HG03460 (cell line): Measurements from ENCODE around the gene PPP1R16B.

Source experiments
- ATAC-seq: cut with Tn5 transposase; IDR thresholded peaks from one replicate; pipeline ENCODE4 v1.9.1; 2021; ENCODE audit not compliant: unreplicated experiment

PPP1R16B gene

DNA sequence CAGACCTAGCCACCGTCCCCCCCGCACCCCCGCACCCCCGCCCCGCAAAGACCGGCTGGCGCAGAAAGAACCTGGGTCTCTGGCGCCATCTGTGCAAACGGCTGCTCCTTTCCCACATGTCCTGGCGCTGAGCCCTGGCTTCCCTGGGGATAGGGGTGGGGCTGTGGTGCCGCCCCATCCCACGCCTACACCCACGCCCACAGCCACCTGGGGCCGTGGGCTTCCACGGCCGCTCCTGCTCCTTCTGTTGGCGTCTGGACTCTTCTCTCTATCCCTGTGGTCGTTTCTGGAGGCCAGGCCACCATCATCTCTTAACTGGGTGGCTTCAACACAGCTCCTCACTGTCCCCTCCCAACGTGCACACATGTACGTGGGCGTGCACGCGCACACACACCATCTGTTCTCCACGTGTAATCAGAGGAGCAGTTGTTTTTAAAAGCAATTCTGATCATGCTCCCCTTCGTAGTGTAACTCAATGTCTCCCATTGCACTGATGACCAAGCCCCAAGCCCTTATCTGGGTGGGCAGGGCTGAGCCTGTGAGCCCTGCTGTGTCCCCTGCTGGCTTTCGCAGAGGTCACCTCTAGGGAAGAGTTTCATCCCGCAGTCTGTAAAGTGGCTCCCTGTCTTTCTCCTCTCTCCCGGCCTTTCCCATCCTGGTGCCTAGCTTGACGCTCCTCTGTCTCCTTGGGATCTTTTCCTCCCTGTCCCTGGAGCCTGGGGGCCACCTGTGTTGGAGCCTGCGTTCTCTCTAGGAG lies 88.8 kb downstream of the PPP1R16B start:
- no peak for ATAC-seq

DNA sequence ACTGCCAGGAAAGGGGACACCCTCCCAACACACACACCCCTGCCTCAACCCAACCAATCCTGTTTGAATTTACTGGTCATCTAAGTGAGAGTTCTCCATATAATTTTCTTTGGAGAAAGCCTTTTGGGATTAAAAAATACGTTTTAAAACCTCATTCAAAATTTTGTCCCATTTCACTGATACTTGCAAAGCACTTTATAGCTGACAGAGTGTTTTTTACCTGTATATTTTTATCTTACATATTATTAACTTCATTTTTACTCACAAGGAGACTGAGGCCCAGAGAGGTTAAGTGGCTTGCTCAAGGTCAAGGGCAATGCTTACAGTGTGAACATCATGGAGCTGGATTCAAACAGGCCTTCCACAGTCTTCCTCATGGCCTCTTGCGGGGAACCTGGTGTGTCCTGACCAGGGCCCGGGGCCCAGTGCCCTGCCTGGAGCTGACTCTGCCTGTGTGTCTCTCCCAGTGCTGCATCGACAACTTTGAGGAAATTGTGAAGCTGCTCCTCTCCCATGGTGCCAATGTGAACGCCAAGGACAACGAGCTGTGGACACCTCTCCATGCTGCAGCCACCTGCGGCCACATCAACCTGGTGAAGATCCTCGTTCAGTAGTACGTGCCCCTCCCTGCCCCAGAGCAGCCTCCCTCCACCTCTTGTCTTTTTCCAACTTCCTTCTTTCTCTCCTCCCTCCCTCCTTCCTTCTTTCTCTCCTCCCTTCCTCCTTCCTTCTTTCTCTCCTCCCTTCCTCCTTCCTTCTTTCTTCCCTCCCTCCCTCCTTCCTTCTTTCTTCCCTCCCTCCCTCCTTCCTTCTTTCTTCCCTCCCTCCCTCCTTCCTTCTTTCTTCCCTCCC lies 89.8 kb downstream of the PPP1R16B start:
- no peak for ATAC-seq

DNA sequence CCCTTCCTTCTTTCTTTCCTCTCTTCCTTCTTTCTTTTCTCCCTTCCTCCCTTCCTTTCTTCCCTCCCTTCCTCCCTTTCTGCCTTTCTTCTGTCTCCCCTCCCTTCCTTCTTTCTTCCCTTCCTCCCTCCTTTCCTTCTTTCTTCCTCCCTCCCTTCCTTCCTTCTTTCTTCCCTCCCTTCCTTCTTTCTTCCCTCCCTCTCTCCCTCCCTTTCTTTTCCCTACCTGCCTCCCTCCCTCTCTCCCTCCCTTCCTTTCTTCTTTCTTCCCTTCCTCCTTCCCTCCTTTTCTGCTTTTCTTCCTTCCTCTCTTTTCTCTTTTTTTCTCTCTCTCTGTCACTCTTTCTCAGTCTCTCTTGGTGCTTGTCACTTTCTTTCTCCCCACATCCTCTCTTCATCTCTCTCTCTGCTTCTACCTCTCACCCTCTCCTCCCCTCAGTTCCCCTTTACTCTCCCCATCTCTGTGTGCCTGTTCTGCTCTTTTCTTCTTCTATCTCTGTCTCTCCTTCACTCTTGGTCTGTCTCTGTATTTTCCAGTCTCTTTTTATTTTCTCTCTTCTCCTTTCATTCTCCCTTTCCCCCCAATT lies 90.6 kb downstream of the PPP1R16B start:
- ATAC-seq = no peak

DNA sequence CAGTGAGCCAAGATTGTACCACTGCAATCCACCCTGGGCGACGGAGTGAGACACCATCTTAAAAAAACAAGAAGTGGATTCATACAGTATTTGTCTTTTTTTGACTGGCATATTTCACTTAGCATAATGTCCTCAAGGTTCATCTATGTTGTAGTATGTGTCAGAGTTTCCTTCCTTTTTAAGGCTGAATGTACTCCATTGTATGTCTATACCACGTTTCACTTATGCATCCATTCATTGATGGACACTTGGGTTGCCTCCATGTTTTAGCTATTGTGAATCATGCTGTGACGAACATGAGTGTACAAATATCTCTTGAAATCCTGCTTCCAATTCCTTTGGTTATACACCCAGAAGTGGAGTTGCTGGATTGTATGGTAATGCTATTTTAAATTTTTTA lies 91.8 kb downstream of the PPP1R16B start:
- ATAC-seq = no peak

DNA sequence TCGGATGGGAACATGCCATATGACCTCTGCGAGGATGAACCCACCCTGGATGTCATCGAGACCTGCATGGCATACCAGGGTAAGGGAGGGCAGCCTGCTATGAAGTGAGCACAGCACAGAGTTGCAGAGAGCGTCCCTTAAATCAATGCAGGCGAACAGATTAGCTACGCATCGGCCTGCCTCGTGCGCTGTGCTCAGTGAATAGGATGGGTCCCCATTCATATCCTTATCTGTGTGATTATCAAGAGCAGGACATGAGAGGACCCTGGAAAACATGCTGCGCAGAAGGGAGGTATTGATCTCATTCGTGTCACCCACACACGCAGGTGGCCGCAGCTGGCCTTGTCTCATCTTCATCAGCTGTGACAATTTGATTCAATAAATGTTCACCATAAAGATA lies 95.1 kb downstream of the PPP1R16B start:
- no peak for ATAC-seq

DNA sequence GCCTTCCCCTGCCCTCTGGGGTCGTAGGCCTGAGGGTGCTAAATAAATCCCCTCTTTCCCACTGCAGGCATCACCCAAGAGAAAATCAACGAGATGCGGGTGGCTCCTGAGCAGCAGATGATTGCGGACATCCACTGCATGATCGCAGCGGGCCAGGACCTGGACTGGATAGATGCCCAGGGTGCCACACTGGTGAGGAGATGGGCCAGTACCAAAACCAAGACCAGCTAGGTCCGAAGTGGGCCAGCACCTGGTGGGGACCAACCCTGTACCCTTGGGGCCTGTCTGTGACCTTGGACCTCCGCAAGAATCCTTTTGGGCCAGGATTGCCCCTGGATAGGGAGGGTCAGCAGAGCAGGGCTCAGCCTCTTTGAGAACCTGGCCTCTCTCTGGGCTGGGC lies 97.1 kb downstream of the PPP1R16B start:
- no peak for ATAC-seq

DNA sequence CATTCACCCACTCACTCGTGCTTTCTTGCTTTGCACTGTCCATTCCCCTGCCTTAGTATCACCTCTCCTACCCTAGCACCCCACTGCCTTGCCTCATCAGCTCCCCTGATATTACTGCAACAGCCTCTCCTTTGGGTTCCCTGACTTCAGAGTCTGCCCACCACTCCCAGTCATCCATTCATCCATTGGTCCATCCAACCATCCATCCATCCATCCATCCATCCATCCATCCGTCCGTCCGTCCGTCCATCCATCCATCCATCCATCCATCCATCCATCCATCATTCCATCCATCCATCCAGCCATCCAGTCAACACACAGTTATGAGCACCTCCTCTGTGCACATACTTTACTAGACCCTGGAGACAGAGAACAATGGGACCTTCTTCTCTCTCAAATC lies 97.8 kb downstream of the PPP1R16B start:
- no peak for ATAC-seq

DNA sequence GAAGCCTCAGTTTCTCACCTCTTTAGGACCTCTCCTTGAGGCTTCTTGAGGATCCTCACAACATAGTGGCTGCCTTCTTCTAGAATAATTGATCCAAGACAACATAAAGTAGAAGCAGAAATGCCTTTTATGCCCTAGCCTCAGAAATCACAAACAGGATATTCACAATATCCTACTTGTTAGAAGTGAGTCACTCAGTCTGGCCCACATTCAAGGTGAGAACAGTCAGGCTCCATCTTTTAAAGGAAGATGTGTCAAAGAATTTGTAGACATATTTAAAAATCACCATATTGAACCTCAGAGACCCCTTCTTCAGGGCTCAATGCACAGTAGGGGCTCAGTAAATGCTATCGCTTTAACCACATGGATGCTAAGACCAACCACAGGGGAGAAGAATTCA lies 99.9 kb downstream of the PPP1R16B start:
- no peak for ATAC-seq

DNA sequence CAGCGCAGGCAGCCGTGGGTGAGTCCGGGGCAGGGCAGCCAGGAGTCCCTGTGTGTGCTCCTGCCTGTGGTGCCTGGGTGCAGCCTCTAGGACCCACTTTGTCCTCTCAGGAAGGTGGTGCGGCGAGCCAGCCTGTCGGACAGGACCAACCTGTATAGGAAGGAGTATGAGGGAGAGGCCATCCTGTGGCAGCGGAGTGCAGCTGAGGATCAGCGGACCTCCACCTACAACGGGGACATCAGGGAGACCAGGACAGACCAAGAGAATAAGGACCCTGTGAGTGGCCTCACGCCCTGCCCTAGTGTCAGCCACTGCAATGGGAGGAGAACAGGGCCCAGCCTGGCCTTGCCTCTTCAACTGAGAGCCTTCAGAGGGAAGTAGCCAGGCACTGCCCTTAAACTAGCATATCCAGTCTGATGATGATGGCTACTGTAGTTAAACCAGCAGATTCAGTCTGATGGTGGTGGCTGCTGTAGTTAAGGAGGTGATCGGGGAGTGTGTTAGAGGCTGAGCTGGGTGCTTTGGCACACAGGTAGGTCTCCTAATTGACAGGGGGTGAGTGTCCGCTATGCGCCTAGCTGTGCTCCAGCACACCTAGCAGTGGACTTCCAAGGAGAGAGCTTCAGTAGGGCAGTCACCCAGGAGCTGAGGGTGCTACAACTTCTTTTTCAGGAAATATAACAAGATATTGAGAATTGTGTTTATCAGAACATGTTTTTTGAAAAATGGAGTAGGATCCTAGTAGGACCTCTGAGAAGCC lies 102.6 kb downstream of the PPP1R16B start:
- ATAC-seq = no peak

DNA sequence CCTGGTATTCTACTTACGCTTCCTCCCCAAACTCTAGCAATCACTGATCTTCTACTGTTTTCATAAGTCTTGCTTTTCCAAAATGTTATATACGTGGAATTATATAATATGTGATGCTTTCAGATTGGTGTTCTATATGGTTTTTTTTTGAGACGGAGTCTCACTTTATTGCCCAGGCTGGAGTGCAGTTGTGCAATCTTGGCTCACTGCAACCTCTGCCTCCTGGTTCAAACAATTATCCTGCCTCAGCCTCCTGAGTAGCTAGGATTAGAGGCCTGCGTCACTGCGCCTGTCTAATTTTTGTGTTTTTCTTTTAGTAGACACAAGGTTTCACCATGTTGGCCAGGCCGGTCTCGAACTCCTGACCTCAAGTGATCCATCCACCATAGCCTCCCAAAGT lies 109.9 kb downstream of the PPP1R16B start:
- no peak for ATAC-seq

DNA sequence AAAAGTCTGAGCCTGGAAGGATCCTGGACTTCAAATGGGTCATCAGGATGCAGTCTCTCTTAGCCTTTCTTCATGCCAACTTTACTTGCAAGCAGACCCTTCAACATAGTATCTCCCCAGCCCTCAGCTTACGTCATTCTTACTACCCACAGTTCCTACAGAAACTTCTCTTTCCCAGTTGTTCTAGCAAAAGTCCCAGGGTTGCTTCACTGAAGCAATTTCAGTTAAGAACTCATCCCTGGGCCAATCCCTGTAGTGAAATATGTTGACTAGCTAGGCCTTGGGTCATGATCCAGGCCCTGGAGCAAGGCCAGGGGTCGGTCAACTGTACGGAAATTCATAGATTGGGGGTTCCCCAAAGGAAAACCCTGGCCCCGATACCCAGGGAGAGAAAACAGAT lies 112.2 kb downstream of the PPP1R16B start:
- ATAC-seq = no peak

DNA sequence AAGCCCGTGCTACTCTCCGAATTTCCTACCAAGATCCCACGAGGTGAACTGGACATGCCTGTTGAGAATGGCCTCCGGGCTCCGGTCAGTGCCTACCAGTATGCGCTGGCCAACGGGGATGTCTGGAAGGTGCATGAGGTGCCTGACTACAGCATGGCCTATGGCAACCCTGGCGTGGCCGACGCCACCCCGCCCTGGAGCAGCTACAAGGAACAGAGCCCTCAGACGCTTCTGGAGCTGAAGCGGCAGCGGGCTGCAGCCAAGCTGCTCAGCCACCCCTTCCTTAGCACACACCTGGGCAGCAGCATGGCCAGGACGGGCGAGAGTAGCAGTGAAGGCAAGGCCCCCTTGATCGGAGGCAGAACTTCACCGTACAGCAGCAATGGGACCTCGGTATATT lies 112.7 kb downstream of the PPP1R16B start:
- no peak for ATAC-seq

DNA sequence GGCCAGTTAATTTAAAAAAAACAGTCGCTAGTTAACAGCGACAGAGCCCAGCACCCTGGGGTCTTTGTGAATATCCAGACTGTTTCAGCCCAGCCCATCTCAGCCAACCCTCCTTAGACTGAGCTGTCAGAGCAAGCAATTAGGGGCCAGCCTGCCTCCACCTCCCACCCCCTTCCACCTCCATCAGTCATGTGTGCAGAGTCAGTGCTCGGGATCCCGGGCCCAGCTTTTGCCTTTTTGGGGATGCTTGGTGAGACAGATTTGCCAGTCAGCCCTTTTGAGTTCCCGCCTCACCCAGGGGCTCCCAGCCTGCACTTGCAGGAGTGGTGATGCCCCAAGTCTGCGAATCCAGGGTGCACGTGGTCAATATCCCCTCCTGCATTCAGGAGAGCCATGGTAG lies 114.2 kb downstream of the PPP1R16B start:
- ATAC-seq = no peak

DNA sequence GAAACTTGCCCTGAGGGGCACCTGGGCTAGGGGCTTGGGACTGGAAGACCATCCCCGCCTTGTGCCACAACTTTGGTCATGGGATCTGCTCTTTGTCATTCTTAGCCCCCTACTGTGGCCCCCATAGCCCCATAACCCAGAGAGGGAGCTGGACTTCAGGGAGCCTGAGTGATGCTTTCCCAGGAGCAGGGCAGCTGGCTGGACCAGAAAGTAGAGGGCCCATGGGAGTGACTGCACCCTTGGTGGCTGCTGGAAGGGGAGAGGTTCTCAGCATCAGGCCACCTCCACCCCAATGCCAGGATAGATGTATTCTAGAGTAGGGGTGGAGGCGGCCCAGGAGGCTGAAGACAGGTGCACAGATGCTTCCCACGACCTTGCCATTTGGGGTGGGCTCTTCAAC lies 114.9 kb downstream of the PPP1R16B start:
- ATAC-seq = no peak

DNA sequence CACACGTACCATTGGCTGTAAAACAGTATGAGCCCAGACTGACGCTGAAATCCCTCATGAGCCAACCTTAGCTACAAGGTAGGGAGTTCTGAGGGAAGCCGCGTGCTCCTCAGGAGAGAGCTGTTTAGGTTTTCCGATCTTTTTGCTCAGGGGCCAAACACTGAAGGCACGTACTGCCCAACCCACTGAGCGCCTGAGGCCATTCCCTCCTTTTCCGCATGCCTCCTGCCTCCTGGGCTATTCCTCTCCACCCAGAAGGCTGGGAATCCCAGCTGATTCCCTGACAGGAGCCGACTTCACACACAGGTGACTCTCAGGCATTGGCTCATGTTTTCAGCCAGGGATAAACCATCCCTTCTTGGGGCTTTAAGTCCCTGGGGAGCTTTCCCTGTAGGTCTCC lies 115.4 kb downstream of the PPP1R16B start:
- ATAC-seq = no peak

DNA sequence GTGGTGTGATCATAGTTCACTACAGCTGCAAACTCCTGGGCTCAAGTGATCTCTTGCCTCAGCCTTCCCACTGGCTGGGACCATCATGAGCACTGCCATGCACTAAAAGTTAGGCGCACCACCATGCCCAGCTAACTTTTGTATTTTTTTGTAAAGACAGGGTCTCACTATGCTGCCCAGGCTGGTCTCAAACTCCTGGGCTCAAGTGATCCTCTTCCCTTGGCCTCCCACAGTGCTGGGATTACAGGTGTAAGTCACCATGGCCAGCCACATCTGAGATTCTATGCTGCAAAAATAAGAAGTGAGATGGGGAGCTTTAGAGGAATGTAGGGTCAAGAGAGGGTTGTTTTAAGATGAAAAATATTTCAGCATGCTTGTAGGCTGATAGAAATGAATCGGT lies 119.2 kb downstream of the PPP1R16B start:
- ATAC-seq = no peak

DNA sequence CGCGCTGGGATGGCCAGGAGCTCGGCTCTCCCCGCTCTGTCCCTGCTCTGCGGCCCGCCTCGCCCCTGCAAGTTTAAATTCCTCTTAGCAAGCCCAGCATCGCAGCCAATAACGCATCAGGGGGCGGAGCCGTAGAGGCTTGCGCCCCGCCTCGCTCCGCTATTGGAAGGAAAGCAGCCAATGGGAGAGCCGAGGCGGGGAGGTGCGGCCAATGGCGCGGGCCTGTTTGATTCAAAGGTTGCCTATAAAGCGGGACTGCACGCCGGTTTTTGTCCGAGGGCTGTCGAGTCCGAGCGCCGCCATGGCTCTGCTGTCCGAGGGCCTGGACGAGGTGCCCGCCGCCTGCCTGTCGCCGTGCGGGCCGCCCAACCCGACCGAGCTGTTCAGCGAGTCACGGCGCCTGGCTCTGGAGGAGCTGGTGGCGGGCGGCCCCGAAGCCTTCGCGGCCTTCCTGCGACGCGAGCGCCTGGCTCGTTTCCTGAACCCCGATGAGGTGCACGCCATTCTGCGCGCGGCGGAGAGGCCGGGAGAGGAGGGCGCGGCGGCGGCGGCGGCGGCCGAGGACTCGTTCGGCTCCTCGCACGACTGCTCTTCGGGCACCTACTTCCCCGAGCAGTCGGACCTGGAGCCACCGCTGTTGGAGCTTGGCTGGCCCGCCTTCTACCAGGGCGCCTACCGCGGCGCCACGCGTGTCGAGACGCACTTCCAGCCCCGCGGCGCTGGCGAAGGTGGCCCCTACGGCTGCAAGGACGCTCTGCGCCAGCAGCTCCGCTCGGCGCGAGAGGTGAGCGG lies 120.8 kb downstream of the PPP1R16B start, which contains the start of gene FAM83D:
Gene FAM83D (plus strand): TSS at position 276 of the 792 bp plus-strand sequence. CDS start 26 bp downstream, at position 302.
- peak; percentile 92 for ATAC-seq

DNA sequence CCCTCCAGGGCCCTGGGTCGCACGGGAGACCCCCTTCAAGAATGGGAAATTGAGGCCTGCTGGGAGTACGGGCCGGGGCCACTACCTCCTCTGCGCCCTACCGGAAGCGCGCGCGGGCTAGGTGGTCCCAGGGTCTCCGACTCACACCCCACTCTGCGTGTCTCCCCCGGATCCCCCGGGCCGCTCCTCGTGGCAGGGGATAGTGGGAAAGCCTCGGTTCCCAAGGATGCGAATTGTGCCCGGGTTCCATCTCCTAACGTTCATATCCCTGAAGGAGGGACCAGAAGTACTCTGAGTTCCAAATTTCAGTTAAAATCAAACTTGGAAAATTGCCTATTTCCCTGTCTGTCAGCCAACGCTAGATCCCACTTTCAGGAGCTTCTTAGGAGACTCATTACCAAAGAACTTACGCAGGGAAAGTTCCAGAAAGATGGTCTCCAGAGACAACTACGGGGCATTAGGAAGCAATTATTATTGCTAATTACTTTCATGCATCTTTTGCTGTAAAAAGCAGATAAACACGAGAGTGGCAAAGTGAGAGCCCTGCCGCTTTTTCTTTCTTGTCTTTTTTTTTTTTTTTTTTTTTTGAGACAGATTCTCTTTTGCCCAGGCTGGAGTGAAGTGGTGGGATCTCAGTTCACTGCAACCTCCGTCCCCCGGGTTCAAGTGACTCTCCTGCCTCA lies 121.6 kb downstream of the PPP1R16B start:
- peak; percentile 10 for ATAC-seq

DNA sequence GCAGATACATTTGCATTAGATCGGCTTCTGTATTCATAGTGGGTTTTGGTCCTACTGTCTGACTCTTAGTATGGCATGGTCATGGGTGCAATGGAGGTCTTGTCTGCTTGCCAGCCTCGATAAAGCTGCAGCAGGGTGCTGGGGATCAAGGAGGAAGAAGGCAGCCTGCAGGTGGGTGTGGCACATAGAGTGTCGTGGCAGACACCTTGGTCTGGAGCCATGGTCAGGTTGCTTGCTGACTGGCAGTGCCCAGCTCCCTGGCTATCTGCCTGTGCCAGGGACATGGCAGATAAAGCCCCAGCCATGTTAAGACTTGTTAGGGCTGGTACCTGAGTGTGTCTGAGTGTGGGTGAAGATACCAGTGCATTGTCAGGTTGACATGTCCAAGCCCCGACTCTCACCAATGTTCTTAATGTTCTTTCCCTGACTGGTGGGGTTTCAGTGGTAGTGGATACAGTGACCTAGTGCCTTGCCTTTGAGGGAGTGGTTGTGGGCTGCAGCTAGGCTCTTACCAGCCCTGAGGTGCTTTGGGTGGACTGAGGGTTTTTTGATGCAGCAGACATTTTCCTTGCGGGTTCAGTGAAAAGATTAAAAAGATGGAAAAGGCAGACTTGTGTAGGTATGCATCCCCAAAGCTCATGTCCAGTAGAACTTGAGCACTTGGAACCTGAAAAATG lies 122.5 kb downstream of the PPP1R16B start:
- ATAC-seq = no peak
